SK-N-SH (cell line): ENCODE measurements around the gene AHSP. TPM values are rescaled to one million over a fixed set of nuclear protein-coding genes. Genes with fewer than 3 reads are reported as not detected.

ENCODE experiments used
- CTCF ChIA-PET: fragments of 300-600, 350-600 bp; formaldehyde crosslinking; extraction: SDS; loops from one replicate; lab custom pipeline; 2021; lab: Yijun Ruan, JAX
- POLR2A ChIA-PET: fragments of 350-600 bp; sonication (Branson Sonifier 250); formaldehyde crosslinking; extraction: SDS; loops from one replicate; lab custom pipeline; 2020; ENCODE audit warnings: antibody characterized with exemption, inconsistent platforms; lab: Yijun Ruan, JAX
- DNase-seq: peaks from one replicate; pipeline ENCODE4 v3.0.0; 2012
- H2AFZ ChIP-seq: fragments of 200-600 bp; sonication (generic); 2 replicates; pipeline ENCODE4 v1.8.1; 2016; ENCODE audit warnings: antibody characterized with exemption, mild to moderate bottlenecking, low read depth
- H3F3A ChIP-seq: fragments of 200-600 bp; sonication (generic); replicated peaks from 2 replicates; pipeline ENCODE3; 2016; ENCODE audit warnings: antibody characterized with exemption, mild to moderate bottlenecking; ENCODE audit not compliant: insufficient read depth
- H3K27ac ChIP-seq, 2 experiments: fragments of 200-500 bp in 1 of 2; fragments of 200-600 bp in 1 of 2; sonication (Bioruptor generic) in 1 of 2; sonication (generic), shearing (Covaris generic) in 1 of 2; 2 replicates each; pipeline versions ENCODE4 v1.5.1 to v1.6.1; 2014 to 2016; ENCODE audit warnings: low read depth in 2 of 2, inconsistent platforms in 1 of 2, low read length in 1 of 2, mild to moderate bottlenecking in 1 of 2, mixed read lengths in 1 of 2
- H3K27me3 ChIP-seq: fragments of 200-600 bp; sonication (generic), shearing (Covaris generic); 2 replicates; pipeline ENCODE4 v1.6.1; 2016; ENCODE audit warnings: mixed run types; ENCODE audit not compliant: insufficient read depth
- H3K36me3 ChIP-seq, 2 experiments: fragments of 200-500 bp in 1 of 2; fragments of 200-600 bp in 1 of 2; sonication (Bioruptor generic) in 1 of 2; sonication (generic) in 1 of 2; replicated peaks in 1 of 2; 2 replicates each; pipeline versions ENCODE3 to v1.5.1; 2014 to 2016; ENCODE audit warnings: low read length in 1 of 2, mild to moderate bottlenecking in 1 of 2; ENCODE audit not compliant: insufficient read depth in 2 of 2, control insufficient read depth in 1 of 2
- H3K4me1 ChIP-seq, 2 experiments: fragments of 200-500 bp in 1 of 2; fragments of 200-600 bp in 1 of 2; sonication (Bioruptor generic) in 1 of 2; sonication (generic), shearing (Covaris generic) in 1 of 2; 2 replicates each; pipeline versions ENCODE4 v1.5.1 to v1.6.1; 2014 to 2016; ENCODE audit warnings: low read depth in 1 of 2, low read length in 1 of 2, mixed run types in 1 of 2; ENCODE audit not compliant: insufficient read depth in 2 of 2, control insufficient read depth in 1 of 2
- H3K4me2 ChIP-seq: fragments of 200-600 bp; sonication (generic), shearing (Covaris generic); 2 replicates; pipeline ENCODE4 v1.6.1; 2017; ENCODE audit warnings: mixed run types
- H3K4me3 ChIP-seq, 2 experiments: fragments of 200-500 bp in 1 of 2; fragments of 200-600 bp in 1 of 2; sonication (Bioruptor generic) in 1 of 2; sonication (generic), shearing (Covaris generic) in 1 of 2; 2 replicates each; pipeline versions ENCODE4 v1.5.1 to v1.8.1; 2014 to 2016; ENCODE audit warnings: low read depth in 2 of 2, inconsistent platforms in 1 of 2, low read length in 1 of 2, mild to moderate bottlenecking in 1 of 2, mixed read lengths in 1 of 2, moderate library complexity in 1 of 2
- H3K79me2 ChIP-seq: fragments of 200-600 bp; sonication (generic); 2 replicates; pipeline ENCODE4 v1.8.1; 2017; ENCODE audit warnings: mild to moderate bottlenecking; ENCODE audit not compliant: insufficient read depth
- H3K9ac ChIP-seq: fragments of 200-600 bp; sonication (generic); 2 replicates; pipeline ENCODE4 v1.6.1; 2017; ENCODE audit warnings: mixed run types
- H3K9me2 ChIP-seq: fragments of 200-600 bp; sonication (generic); 2 replicates; pipeline ENCODE4 v1.6.1; 2017; ENCODE audit warnings: mixed run types
- H3K9me3 ChIP-seq: fragments of 200-600 bp; sonication (generic); 2 replicates; pipeline ENCODE4 v1.6.1; 2017; ENCODE audit warnings: mixed run types, mild to moderate bottlenecking, moderate library complexity
- H4K20me1 ChIP-seq: fragments of 200-600 bp; sonication (generic); 2 replicates; pipeline ENCODE4 v1.6.1; 2017; ENCODE audit warnings: mild to moderate bottlenecking, mixed run types; ENCODE audit not compliant: insufficient read depth
- ELF1 ChIP-seq: IDR thresholded peaks from 2 replicates; pipeline ENCODE4 v1.4.0; 2012
- EZH2phosphoT487 ChIP-seq: fragments of 200-600 bp; sonication (generic); IDR thresholded peaks from 2 replicates; pipeline ENCODE4 v1.6.1; 2017; ENCODE audit warnings: low read depth, mixed run types, mild to moderate bottlenecking, antibody characterized with exemption, moderate library complexity, borderline replicate concordance
- FOSL2 ChIP-seq: IDR thresholded peaks from 2 replicates; pipeline ENCODE4 v1.4.0; 2012; ENCODE audit warnings: low read depth, mild to moderate bottlenecking, moderate library complexity, borderline replicate concordance
- FOXM1 ChIP-seq: IDR thresholded peaks from 2 replicates; pipeline ENCODE4 v1.4.0; 2012; ENCODE audit warnings: low read depth, mild to moderate bottlenecking
- MEF2A ChIP-seq: IDR thresholded peaks from 2 replicates; pipeline ENCODE4 v1.4.0; 2012; ENCODE audit warnings: low read depth, borderline replicate concordance
- MXI1 ChIP-seq: IDR thresholded peaks from 2 replicates; pipeline ENCODE4 v1.6.1; 2012; ENCODE audit warnings: mild to moderate bottlenecking, low read depth, low read length, improper control_type of control experiment
- RAD21 ChIP-seq: IDR thresholded peaks from 2 replicates; pipeline ENCODE4 v1.6.1; 2012; ENCODE audit warnings: mild to moderate bottlenecking, low read length
- RFX5 ChIP-seq: IDR thresholded peaks from 2 replicates; pipeline ENCODE4 v1.6.1; 2012; ENCODE audit warnings: mild to moderate bottlenecking, improper control_type of control experiment, low read length
- RXRA ChIP-seq: IDR thresholded peaks from 2 replicates; pipeline ENCODE4 v1.4.0; 2012; ENCODE audit warnings: low read depth, mild to moderate bottlenecking, borderline replicate concordance
- TAF1 ChIP-seq: IDR thresholded peaks from 2 replicates; pipeline ENCODE4 v1.6.1; 2012; ENCODE audit warnings: low read depth, mild to moderate bottlenecking, low read length, moderate library complexity, borderline replicate concordance
- TCF12 ChIP-seq: IDR thresholded peaks from 2 replicates; pipeline ENCODE4 v1.4.0; 2012
- TEAD4 ChIP-seq: IDR thresholded peaks from 2 replicates; pipeline ENCODE4 v1.4.0; 2012; ENCODE audit warnings: mild to moderate bottlenecking, borderline replicate concordance; ENCODE audit not compliant: insufficient read depth
- YY1 ChIP-seq: IDR thresholded peaks from 2 replicates; pipeline ENCODE4 v1.4.0; 2012; ENCODE audit warnings: low read depth, mild to moderate bottlenecking
- WGBS: methylation state at CpG from one replicate; pipeline ENCODE4 v1.1.6; 2017; ENCODE audit warnings: low lambda C conversion rate; 5-methylcytosine and 5-hydroxymethylcytosine counted together
- polyA plus RNA-seq, 3 experiments: library from polyadenylated mRNA; depleted of rRNA; stranded (reverse); fragments of >200 nt; gene quantifications; 2 replicates each; pipeline ENCODE4 v1.2.3, GENCODE V29; 2012
- TF ChIP-seq, protein P1 (sequence below): IDR thresholded peaks from 2 replicates; pipeline ENCODE4 v1.6.1; 2012; ENCODE audit warnings: mild to moderate bottlenecking, low read depth, low read length, moderate library complexity
- TF ChIP-seq, protein P2 (sequence below): fragments of 150-350 bp; IDR thresholded peaks from 2 replicates; pipeline ENCODE4 v1.6.1; 2016; ENCODE audit warnings: mild to moderate bottlenecking, low read depth, low read length
- TF ChIP-seq, protein P3 (sequence below): fragments of 200-600 bp; sonication (generic); IDR thresholded peaks from 2 replicates; pipeline ENCODE4 v1.6.1; 2017; ENCODE audit warnings: antibody characterized with exemption, mild to moderate bottlenecking, moderate library complexity

Gene AHSP
- polyA plus RNA-seq, 1 of the 3 experiments (the other 2 are of a cell fraction) = not detected

DNA sequence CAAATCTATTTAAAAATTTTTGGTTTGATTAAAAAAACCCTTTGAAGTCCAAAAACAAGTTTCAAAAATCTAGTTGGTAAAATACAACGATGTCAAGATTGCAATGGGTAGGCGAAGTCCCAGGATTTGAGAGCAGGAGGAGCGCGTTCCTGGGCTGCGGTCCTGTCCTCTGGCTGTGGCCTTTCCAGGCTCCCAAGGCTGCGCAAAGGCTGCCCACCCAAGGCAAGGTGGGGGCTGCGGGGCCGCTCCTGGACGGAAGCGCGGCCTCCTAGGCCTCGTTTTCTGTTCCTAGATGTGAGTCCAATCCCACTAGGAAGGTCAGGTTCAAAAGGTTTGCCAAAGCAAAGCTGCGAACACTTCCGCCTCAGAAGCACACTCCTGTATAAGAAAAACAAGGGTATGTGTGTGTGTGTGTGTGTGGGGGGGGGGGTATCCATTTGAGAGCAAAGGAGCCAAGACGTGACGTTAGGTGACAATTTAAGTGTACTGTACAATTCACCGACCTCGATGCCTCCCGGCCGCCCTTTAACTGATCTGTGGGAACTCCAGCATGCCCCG, 9.2 kb downstream of the AHSP start:
- Histone ChIP-seq H3K27ac (no peak overlapping the region), H2AFZ (no peak overlapping the region), H3F3A (no peaks in the 10 kb centered on the region), H3K79me2 (no peaks in the 10 kb centered on the region), H3K27me3 (peaks cover 37% of the 10 kb centered on the region; the same call in 1 of the 2 replicates), H3K9me2 (no peaks in the 10 kb centered on the region), H3K9ac (no peak overlapping the region), H3K9me3 (no peaks in the 10 kb centered on the region), H3K36me3 (no peaks in the 10 kb centered on the region), H3K4me3 (no peak overlapping the region; a peak in 1 of 4 replicates), H3K4me1 (peaks cover 0 to 2% of the 10 kb centered on the region in 2 experiments; a peak in 1 of 4 replicates), H4K20me1 (no peaks in the 10 kb centered on the region), H3K4me2 (no peak overlapping the region; the same call in 1 of the 2 replicates)
- TF ChIP-seq, protein P1, sequence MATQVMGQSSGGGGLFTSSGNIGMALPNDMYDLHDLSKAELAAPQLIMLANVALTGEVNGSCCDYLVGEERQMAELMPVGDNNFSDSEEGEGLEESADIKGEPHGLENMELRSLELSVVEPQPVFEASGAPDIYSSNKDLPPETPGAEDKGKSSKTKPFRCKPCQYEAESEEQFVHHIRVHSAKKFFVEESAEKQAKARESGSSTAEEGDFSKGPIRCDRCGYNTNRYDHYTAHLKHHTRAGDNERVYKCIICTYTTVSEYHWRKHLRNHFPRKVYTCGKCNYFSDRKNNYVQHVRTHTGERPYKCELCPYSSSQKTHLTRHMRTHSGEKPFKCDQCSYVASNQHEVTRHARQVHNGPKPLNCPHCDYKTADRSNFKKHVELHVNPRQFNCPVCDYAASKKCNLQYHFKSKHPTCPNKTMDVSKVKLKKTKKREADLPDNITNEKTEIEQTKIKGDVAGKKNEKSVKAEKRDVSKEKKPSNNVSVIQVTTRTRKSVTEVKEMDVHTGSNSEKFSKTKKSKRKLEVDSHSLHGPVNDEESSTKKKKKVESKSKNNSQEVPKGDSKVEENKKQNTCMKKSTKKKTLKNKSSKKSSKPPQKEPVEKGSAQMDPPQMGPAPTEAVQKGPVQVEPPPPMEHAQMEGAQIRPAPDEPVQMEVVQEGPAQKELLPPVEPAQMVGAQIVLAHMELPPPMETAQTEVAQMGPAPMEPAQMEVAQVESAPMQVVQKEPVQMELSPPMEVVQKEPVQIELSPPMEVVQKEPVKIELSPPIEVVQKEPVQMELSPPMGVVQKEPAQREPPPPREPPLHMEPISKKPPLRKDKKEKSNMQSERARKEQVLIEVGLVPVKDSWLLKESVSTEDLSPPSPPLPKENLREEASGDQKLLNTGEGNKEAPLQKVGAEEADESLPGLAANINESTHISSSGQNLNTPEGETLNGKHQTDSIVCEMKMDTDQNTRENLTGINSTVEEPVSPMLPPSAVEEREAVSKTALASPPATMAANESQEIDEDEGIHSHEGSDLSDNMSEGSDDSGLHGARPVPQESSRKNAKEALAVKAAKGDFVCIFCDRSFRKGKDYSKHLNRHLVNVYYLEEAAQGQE = no peak
- TF ChIP-seq, protein P2, sequence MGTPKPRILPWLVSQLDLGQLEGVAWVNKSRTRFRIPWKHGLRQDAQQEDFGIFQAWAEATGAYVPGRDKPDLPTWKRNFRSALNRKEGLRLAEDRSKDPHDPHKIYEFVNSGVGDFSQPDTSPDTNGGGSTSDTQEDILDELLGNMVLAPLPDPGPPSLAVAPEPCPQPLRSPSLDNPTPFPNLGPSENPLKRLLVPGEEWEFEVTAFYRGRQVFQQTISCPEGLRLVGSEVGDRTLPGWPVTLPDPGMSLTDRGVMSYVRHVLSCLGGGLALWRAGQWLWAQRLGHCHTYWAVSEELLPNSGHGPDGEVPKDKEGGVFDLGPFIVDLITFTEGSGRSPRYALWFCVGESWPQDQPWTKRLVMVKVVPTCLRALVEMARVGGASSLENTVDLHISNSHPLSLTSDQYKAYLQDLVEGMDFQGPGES = no peak
- TF ChIP-seq RXRA (no peak), MEF2A (no peak), FOXM1 (no peak), FOSL2 (no peak), TEAD4 (no peak), TCF12 (no peak), TAF1 (no peak), RFX5 (no peak), YY1 (no peak), EZH2phosphoT487 (no peak), MXI1 (no peak), ELF1 (no peak), RAD21 (no peak)
- TF ChIP-seq, protein P3, sequence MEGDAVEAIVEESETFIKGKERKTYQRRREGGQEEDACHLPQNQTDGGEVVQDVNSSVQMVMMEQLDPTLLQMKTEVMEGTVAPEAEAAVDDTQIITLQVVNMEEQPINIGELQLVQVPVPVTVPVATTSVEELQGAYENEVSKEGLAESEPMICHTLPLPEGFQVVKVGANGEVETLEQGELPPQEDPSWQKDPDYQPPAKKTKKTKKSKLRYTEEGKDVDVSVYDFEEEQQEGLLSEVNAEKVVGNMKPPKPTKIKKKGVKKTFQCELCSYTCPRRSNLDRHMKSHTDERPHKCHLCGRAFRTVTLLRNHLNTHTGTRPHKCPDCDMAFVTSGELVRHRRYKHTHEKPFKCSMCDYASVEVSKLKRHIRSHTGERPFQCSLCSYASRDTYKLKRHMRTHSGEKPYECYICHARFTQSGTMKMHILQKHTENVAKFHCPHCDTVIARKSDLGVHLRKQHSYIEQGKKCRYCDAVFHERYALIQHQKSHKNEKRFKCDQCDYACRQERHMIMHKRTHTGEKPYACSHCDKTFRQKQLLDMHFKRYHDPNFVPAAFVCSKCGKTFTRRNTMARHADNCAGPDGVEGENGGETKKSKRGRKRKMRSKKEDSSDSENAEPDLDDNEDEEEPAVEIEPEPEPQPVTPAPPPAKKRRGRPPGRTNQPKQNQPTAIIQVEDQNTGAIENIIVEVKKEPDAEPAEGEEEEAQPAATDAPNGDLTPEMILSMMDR = no peak
- CTCF ChIA-PET = no interaction called here
- WGBS = 70% methylated on average over 18 of the region's 21 CpGs
- POLR2A ChIA-PET = no interaction called here
- DNase-seq = no peak
